HG03575 (cell line): Measurements from ENCODE around the gene ZNF655.

ENCODE experiments used
- ATAC-seq: cut with Tn5 transposase; IDR thresholded peaks from one replicate; pipeline ENCODE4 v1.9.1; 2021; ENCODE audit not compliant: unreplicated experiment, insufficient number of reproducible peaks, low FRiP score; ENCODE audit errors: extremely low read depth

Gene ZNF655

DNA sequence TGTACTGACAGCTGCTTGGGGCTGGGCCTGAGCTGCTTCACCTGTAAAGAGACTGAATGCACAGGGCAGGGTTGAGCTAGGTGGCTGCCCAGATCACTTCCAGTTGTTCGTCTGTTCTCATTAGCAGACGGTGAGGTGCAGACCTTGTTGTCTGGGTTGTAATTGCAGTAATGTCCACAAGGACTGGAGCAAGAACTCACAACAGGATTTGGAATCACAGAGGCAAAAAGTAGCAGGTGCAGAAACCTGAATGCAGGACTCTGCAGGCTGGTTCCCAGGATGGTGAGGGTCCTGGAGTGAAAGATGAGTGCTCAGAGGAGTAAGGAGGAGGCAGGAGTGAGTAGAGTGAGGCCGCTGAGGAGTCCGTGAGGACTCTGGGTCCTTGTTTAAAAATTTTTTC lies 67.5 kb downstream of the ZNF655 start:
- no peak for ATAC-seq
